Fibroblast of mammary gland (primary cell): ENCODE measurements around the gene NPSR1.
A peak's percentile ranks its signal among the peaks of the same experiment; 100 is the strongest.

Experiments
- DNase-seq: peaks from one replicate; pipeline ENCODE4 v3.0.0-alpha.2; 2010; ENCODE audit warnings: low read depth
- H3K4me3 ChIP-seq: 2 replicates; pipeline ENCODE4 v1.5.1; 2011; ENCODE audit warnings: low read depth, mild to moderate bottlenecking, low read length, moderate library complexity; ENCODE audit not compliant: control insufficient read depth
- CTCF ChIP-seq: conservative IDR thresholded peaks from 2 replicates; pipeline ENCODE4 v1.5.1; 2011; ENCODE audit warnings: low read depth, low read length, inconsistent platforms; ENCODE audit not compliant: control insufficient read depth, insufficient read depth

The NPSR1 gene

GRCh38 chr7:34747867-34748727, 90.1 kb downstream of the NPSR1 start:
- no peak overlapping the region for H3K4me3 ChIP-seq
- no peak for TF ChIP-seq CTCF
- peak; percentile 9 for DNase-seq

- DNase-seq = no peak
- no peak overlapping the region for H3K4me3 ChIP-seq
- TF ChIP-seq CTCF = no peak
Observed at GRCh38 chr7:34748728-34749089, 90.7 kb downstream of the NPSR1 start.

GRCh38 chr7:34749446-34749845, 91.4 kb downstream of the NPSR1 start:
- DNase-seq = no peak
- TF ChIP-seq CTCF = no peak
- no peak overlapping the region for H3K4me3 ChIP-seq

DNA sequence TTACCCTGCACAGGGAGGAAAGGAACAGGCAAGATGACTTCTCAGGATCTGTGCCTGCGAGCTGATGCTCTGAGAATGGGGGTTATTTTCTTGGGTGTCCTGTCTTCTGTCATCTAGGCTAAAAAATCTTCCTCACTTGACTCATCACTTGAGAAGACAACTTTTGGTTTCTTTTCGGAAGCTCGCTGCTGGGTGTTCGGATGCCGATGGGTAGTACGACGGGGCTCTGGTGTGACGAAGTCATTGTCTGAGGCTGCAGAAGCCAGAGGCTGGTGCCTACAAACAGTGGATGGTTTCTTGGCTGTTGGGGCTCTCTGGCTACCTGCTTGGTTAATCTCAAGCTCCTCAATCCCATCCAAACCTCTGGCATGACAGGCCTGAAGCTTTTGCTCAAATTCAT, 92.2 kb downstream of the NPSR1 start:
- no peak overlapping the region for H3K4me3 ChIP-seq
- no peak for DNase-seq
- TF ChIP-seq CTCF = no peak

DNA sequence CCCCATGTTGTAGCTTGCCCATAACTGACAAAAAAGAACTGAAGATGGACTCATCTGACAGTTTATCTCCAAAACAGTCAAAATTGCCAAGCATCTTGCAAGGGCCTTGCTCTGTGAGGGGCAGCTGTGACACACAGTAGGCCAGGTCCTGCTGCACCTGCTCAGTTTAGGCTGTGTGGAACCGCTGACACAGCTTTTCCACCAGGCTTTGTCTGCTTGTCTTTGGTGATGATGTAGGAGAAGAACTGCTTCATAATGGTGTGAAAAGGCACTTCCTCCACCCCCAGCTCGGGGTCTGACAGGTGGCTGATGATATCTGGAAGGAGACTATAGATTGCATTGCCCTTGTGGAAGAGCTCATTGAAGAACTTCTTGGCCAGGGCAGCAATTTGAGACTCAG, 92.6 kb downstream of the NPSR1 start:
- DNase-seq = no peak
- no peak overlapping the region for H3K4me3 ChIP-seq
- TF ChIP-seq CTCF = no peak

DNA sequence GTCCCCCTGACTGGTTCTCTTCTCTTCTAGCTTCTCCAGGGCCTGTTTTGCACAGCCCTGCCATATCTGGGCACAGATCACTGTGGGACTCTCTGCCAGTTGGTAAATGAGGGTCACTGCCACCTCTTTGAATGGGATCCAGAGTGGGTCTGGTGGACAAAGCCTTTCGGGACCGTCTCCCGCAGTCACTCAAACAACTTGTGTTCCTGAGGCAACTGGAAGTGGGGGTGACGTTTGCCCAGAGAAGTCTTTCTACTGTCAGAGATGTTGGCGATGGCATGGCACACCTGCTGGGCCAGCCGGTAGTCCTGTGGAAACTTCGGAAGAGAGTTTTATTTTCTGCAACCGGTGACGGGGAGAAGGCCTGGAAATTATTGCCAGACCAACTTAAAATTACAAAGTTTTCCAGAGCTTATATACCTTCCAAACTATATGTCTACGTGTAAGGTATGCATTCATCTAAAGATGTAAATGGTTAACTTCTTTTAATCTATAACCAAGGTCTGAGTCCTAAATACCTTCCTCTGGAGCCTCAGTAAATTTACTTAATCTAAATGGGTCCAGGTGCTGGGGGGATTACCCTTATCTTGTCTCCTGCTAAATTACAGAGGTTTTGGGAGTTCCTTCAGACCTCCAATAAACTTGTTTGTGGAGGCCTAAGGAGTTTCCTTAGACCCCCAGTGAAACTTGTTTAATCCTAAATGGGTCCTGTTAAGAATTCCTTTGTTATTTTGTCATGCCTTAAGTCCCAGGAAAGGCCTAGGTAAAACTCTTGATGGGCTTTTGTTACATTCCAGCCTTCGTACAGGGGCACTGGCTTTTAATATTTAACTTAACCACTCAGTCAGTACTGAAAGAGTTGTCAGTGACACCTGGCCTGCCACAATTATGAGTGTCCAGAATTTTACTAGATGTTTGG, 94.0 kb downstream of the NPSR1 start:
- TF ChIP-seq CTCF = no peak
- DNase-seq = no peak
- H3K4me3 ChIP-seq = no peak overlapping the region
